GM06990 (cell line): ENCODE data around the gene PKD2L2.
A peak's percentile ranks its signal among the peaks of the same experiment; 100 is the strongest.

Source experiments
- DNase-seq: peaks from one replicate; pipeline ENCODE4 v3.0.0-alpha.2; 2011; ENCODE audit not compliant: insufficient read length; ENCODE audit errors: extremely low read depth
- H3K27me3 ChIP-seq: replicated peaks from 2 replicates; pipeline ENCODE4 v1.6.0; 2011; ENCODE audit warnings: low read length; ENCODE audit not compliant: control insufficient read depth, insufficient read depth
- H3K36me3 ChIP-seq: 2 replicates; pipeline ENCODE4 v1.5.1; 2011; ENCODE audit warnings: low read length; ENCODE audit not compliant: control insufficient read depth, insufficient read depth
- H3K4me3 ChIP-seq: replicated peaks from 2 replicates; pipeline ENCODE4 v1.5.1; 2011; ENCODE audit warnings: low read depth, mild to moderate bottlenecking, control low read depth, low read length
- TF ChIP-seq, protein P1 (sequence below): IDR thresholded peaks from 2 replicates; pipeline ENCODE4 v1.5.1; 2011; ENCODE audit warnings: low read length, control low read depth, mild to moderate bottlenecking, inconsistent platforms; ENCODE audit not compliant: insufficient read depth, poor library complexity, severe bottlenecking

PKD2L2 gene

DNA sequence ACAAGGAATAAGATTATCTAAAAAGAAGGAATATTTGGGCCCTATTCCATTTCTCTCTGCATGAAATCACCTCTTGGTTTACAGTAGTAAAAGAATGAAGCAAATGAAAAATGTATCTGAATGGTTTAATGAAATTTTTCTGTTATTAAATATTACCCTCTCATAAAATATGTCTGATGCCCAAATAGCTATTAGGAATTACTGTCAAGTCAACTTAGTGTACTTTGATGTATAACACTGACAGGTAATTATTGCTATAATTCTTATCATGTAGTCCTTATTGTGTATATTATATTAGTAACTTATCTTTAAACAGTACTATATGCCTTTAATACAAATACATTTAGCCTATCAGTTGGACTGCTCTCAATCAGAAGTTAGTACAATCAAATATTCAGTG is 13.2 kb upstream of the PKD2L2 start:
- TF ChIP-seq, protein P1, sequence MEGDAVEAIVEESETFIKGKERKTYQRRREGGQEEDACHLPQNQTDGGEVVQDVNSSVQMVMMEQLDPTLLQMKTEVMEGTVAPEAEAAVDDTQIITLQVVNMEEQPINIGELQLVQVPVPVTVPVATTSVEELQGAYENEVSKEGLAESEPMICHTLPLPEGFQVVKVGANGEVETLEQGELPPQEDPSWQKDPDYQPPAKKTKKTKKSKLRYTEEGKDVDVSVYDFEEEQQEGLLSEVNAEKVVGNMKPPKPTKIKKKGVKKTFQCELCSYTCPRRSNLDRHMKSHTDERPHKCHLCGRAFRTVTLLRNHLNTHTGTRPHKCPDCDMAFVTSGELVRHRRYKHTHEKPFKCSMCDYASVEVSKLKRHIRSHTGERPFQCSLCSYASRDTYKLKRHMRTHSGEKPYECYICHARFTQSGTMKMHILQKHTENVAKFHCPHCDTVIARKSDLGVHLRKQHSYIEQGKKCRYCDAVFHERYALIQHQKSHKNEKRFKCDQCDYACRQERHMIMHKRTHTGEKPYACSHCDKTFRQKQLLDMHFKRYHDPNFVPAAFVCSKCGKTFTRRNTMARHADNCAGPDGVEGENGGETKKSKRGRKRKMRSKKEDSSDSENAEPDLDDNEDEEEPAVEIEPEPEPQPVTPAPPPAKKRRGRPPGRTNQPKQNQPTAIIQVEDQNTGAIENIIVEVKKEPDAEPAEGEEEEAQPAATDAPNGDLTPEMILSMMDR, result no peak
- DNase-seq, result no peak
- Histone ChIP-seq H3K27me3 (no peaks in the 10 kb centered on the region), H3K36me3 (no peaks in the 10 kb centered on the region), H3K4me3 (no peak overlapping the region)

DNA sequence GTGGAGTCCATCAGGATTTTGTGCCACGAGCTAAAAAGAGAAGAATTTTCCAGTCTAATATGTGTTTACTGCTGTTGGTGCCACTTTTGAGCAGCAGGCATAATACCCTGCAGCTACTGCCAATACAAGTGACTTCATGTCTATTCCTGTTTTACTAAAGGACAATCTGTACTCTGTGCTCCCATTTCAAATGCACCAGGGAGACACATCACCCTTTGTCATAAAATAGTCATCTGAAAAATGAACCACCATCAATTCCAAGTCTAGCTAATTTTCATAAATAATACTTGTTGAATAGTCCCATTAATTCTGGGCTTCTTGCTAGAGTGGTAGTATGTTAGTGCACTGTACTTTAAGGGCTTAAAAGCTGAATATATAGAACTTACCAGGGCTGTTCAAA is 8.9 kb upstream of the PKD2L2 start:
- no peaks in the 10 kb centered on the region for H3K27me3 ChIP-seq
- H3K36me3 ChIP-seq, result no peaks in the 10 kb centered on the region; the same call in 1 of the 2 replicates
- no peak for DNase-seq
- TF ChIP-seq, protein P1, result no peak
- no peak overlapping the region for H3K4me3 ChIP-seq

DNA sequence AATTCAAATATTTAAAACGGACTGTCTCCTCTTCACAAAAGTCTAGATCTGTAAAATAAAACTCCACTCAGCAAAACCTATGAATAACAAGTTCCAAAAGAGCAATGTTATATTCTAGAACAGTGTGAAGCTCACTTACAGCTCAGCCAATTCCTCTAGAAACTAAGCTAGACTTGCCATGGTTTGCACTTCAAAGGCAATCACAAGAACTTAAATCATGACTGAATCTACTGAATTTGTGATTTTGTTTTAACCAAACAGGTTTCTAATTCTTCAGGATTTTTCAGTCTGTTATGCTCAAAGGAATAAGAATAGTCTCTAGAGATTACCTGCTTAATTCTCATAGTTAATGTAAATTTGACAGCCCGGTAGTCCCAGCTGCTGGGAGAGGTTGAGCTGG is 1.4 kb upstream of the PKD2L2 start:
- Histone ChIP-seq H3K36me3 (no peaks in the 10 kb centered on the region; the same call in 1 of the 2 replicates), H3K4me3 (peak overlapping the region; percentile 65), H3K27me3 (no peaks in the 10 kb centered on the region)
- TF ChIP-seq, protein P1, result no peak
- DNase-seq, result no peak

DNA sequence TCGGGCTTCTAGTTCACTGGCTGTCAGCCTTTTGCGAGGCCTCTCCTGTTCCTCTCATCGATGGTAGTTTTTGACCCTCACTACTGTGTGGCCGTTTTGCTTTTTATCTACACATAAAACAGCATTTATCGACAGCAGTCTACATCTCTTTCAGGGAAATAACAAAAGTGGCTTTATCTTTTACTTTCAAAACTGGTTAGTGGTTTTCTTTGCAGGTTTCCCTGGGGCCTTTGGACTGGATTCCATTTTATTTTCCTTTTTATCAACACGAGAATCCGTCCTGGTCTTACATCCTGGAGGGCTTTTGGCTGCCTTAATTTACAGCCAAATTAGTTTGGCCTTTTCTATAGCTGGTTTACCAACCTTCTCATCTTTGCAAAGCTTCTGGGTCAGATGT is 793 bp upstream of the PKD2L2 start:
- TF ChIP-seq, protein P1, result no peak
- peak overlapping the region; percentile 65 for H3K4me3 ChIP-seq
- no peak for DNase-seq
- H3K36me3 ChIP-seq, result no peaks in the 10 kb centered on the region
- no peaks in the 10 kb centered on the region for H3K27me3 ChIP-seq

DNA sequence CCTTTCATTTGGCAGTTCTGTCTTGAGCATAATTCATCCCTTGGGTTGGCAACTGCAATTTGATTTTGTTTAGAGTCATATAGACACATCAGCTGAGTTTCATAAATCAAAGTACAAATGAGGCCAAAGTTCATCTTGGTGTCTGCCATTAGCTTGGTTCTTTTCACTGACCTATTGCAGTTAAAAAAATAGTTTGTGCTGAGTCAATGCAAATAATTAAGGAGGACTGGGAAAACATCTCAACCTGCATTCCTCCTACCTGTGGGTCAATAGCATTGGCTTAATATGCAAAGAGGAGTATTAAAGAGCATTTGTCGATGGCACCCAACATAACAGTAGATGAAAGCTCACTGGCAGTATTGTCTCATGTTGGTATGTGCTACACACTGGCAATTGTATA is 1.6 kb downstream of the PKD2L2 start:
- TF ChIP-seq, protein P1, result no peak
- Histone ChIP-seq H3K27me3 (no peaks in the 10 kb centered on the region), H3K4me3 (no peak overlapping the region), H3K36me3 (no peaks in the 10 kb centered on the region)
- no peak for DNase-seq

DNA sequence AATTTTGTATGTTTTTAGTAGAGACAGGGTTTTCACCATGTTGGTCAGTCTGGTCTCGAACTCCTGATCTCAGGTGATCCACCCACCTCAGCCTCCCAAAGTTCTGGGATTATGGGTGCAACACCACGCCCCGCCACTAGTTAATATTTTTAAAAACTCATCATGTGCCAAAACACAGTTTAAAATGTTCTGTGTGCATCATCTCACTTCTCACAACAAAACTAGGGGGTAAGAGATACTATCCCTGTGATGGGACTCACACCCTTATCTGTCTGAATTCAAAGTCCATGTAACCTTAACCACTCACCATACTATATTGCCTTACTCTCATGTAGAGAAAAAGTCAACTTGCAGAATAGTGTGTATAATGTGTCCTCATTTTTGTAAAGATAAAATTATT is 2.6 kb downstream of the PKD2L2 start:
- Histone ChIP-seq H3K36me3 (no peaks in the 10 kb centered on the region), H3K4me3 (no peak overlapping the region), H3K27me3 (no peaks in the 10 kb centered on the region)
- TF ChIP-seq, protein P1, result no peak
- no peak for DNase-seq
